ENCODE data around the gene ARID3A. TPM values are rescaled to one million over a fixed set of nuclear protein-coding genes. Genes with fewer than 3 reads are reported as not detected.

The ARID3A gene
- total and polyA plus RNA-seq, 2 donors (not counting 3 experiments of a cell fraction or from before 2014, with no cell fraction given) = 5.4 to 13.2 TPM

DNA sequence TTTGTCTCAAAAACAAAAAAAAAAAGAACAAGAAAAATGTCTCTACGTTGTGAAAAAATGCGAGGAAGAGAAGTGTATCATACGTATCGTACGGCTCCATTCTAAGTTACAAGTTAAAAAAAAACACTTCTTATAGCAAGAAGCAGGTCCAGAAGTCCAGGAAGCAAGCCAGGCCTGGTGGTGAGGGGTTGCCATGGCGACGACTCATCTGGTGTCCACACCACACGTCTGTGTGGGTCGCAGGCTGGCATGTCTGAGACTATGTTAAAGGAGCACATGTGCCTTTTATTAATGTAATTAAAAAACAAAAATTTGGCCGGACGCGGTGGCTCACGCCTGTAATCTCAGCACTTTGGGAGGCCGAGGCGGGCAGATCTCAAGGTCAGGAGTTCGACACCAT is 38.8 kb upstream of the ARID3A start:
- no peaks in the 10 kb centered on the region for H3K4me1 ChIP-seq (ENCODE audit: control insufficient read depth, extremely low read depth, insufficient read depth, low read length)
- no peak for FAIRE-seq
- no peak overlapping the region for H3K4me3 ChIP-seq (replicated peaks in 1 of 3; ENCODE audit: insufficient read depth in 1 of 3, low read depth in 1 of 3, low read length in 3 of 3)
- no peaks in the 10 kb centered on the region for H3K27me3 ChIP-seq (ENCODE audit: control insufficient read depth in 2 of 2, insufficient read depth in 2 of 2, low read length in 2 of 2)
- H3K4me2 ChIP-seq (ENCODE audit: insufficient read depth, low read length) = no peak overlapping the region
- no peak overlapping the region for H3K9ac ChIP-seq (replicated peaks; ENCODE audit: extremely low read depth, insufficient read depth, low read length)
- intact Hi-C loops (cut with micrococcal nuclease) (no loop called here), dilution Hi-C loops (cut with MboI; ENCODE audit: extremely low pct_ligation_motif_present, low sequenced_read_pairs) (no loop called here)
- DNase-seq (ENCODE audit: low read depth, low spot score) = no peak
- no peaks in the 10 kb centered on the region for H3K9me3 ChIP-seq (replicated peaks; ENCODE audit: control insufficient read depth, insufficient read depth, low read length)
- peaks cover 1% of the 10 kb centered on the region for H3K79me2 ChIP-seq (ENCODE audit: control insufficient read depth, insufficient read depth, low read length)
- no peak overlapping the region for H2AFZ ChIP-seq (ENCODE audit: low read depth, low read length)
- no peaks in the 10 kb centered on the region for H3K9me1 ChIP-seq (replicated peaks; ENCODE audit: control insufficient read depth, extremely low read depth, insufficient read depth, low read length)
- no peak for TF ChIP-seq EZH2 (IDR thresholded peaks at IDR 0.05; ENCODE audit: borderline replicate concordance, low read depth, low read length, severe bottlenecking)
- no peak for TF ChIP-seq CTCF (IDR thresholded peaks at IDR 0.05; ENCODE audit: extremely low read depth in 1 of 2, insufficient read depth in 1 of 2, low read depth in 1 of 2, low read length in 2 of 2)
- TF ChIP-seq GATA2 (IDR thresholded peaks at IDR 0.05; ENCODE audit: insufficient read depth, insufficient read length, low read depth, low read length) = no peak
- TF ChIP-seq FOS (IDR thresholded peaks at IDR 0.05; ENCODE audit: borderline replicate concordance, insufficient read depth, low read length) = no peak
- TF ChIP-seq POLR2AphosphoS5 (IDR thresholded peaks at IDR 0.05; ENCODE audit: insufficient read depth, low read depth, low read length) = no peak
- TF ChIP-seq JUN (IDR thresholded peaks at IDR 0.05; ENCODE audit: borderline replicate concordance, insufficient read depth, insufficient read length, low read depth) = no peak
- no peak for TF ChIP-seq POLR2A (IDR thresholded peaks at IDR 0.05; ENCODE audit: low read depth, low read length)
- no peak for TF ChIP-seq MYC (IDR thresholded peaks at IDR 0.05; ENCODE audit: low read depth, low read length)
- H3K36me3 ChIP-seq (ENCODE audit: control insufficient read depth in 2 of 2, extremely low read depth in 1 of 2, insufficient read depth in 2 of 2, low read length in 2 of 2) = peaks cover 8 to 35% of the 10 kb centered on the region in 2 experiments
- no peak overlapping the region for H3K27ac ChIP-seq (ENCODE audit: insufficient read depth, low read depth, low read length)
- POLR2A ChIA-PET = no interaction called here
- CTCF ChIA-PET = no interaction called here
- H4K20me1 ChIP-seq (replicated peaks; ENCODE audit: control insufficient read depth, extremely low read depth, insufficient read depth, low read length) = no peaks in the 10 kb centered on the region
- BruUV-seq (replicated peaks) = no TSS peak
